B cell (primary cell): Measurements from ENCODE around the gene LRRC4B.

Experiments used
- EZH2 ChIP-seq: IDR thresholded peaks from 2 replicates; pipeline ENCODE4 v1.6.1; 2012; ENCODE audit warnings: borderline replicate concordance, low read depth, mild to moderate bottlenecking, moderate library complexity, low read length; ENCODE audit not compliant: insufficient read depth, poor library complexity, severe bottlenecking
- TF ChIP-seq, protein P1 (sequence below): fragments of 200-600 bp; IDR thresholded peaks from one replicate; pipeline ENCODE4 v1.8.0; 2022; ENCODE audit warnings: antibody characterized with exemption, mild to moderate bottlenecking

DNA sequence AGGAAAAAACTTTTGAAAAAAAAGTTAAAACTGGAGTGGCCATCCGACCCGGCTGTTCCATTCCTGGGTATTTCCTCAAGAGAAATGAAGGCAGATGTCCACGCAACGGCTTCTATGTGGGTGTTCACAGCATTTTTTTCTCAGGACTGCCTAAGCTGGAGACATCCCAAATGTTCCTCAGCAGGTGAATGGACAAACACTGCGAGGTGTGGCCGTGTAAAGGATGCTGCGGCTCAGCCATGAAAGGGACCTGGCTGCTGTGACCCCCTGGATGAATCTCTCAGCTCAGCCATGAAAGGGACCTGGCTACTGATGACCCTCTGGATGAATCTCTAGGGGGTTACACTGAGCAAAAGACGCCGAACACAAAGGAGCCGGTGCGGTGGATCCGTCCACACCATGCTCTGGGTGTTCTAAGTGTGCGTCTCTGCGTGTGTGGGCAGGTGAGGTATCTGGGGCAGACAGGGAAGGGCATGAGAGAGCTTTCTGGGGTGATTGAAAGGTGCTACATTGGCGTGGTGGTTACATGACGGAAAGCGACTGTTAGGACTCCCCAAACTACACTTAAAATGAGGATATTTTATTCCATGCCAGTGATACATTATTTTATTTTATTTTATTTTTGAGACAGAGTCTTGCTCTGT, 47.3 kb downstream of the LRRC4B start:
- TF ChIP-seq, protein P1, sequence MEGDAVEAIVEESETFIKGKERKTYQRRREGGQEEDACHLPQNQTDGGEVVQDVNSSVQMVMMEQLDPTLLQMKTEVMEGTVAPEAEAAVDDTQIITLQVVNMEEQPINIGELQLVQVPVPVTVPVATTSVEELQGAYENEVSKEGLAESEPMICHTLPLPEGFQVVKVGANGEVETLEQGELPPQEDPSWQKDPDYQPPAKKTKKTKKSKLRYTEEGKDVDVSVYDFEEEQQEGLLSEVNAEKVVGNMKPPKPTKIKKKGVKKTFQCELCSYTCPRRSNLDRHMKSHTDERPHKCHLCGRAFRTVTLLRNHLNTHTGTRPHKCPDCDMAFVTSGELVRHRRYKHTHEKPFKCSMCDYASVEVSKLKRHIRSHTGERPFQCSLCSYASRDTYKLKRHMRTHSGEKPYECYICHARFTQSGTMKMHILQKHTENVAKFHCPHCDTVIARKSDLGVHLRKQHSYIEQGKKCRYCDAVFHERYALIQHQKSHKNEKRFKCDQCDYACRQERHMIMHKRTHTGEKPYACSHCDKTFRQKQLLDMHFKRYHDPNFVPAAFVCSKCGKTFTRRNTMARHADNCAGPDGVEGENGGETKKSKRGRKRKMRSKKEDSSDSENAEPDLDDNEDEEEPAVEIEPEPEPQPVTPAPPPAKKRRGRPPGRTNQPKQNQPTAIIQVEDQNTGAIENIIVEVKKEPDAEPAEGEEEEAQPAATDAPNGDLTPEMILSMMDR, result no peak
- TF ChIP-seq EZH2, result no peak
